ENCODE measurements around the gene BASP1. TPM values are rescaled to one million over a fixed set of nuclear protein-coding genes. Genes with fewer than 3 reads are reported as not detected.

Gene BASP1
- polyA plus RNA-seq, 4 donors: 0.67 to 9.5 (median 6.9) TPM

DNA sequence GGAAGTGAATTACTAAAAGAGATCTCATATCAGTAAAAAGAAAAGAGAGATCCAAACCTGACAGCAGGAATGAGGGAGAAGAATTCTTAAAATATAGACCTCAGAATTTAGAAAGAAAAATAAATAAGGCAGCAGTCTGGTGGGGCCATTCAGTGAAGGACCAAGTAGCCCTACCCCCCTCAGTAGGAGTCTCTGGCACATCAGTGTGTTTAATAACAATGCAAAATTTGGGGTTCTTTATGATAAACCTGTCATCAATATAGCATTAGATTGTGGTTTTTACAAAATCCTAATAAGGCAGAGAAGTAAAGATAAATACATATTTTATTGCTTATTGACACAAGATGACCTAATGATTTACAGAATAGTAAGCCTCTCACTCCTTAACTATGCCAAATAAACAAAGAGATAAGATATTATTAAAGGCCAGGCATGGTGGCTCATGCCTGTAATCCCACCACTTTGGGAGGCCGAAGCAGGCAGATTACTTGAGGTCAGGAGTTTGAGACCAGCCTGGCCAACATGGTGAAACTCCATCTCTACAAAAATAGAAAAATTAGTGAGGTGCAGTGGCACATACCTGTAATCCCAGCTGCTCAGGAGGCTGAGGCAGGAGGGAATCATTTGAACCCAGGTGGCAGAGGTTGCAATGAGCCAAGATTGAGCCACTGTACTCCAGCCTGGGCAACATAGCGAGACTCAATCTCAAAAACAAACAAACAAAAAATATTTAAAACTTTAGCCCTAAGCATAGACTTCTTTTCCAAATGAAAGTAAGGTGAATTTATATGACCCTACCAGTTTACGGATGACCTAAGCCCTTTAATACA, 108.6 kb downstream of the BASP1 start:
- Histone ChIP-seq H3K27me3 (ENCODE audit: control insufficient read depth in 3 of 3, insufficient read depth in 3 of 3, low read length in 3 of 3) (peaks cover 0 to 2% (median 0%) of the 10 kb centered on the region in 3 donors), H3K9me3 (ENCODE audit: control insufficient read depth in 2 of 2, insufficient read depth in 1 of 2, low read depth in 1 of 2, low read length in 1 of 2) (no peaks in the 10 kb centered on the region), H3K4me1 (ENCODE audit: control insufficient read depth in 3 of 3, insufficient read depth in 2 of 3, low read depth in 1 of 3, low read length in 2 of 3) (peaks cover 0 to 2% (median 0%) of the 10 kb centered on the region in 3 donors), H3K27ac (ENCODE audit: low read depth in 1 of 3, low read length in 2 of 3) (no peak overlapping the region), H3K4me3 (ENCODE audit: low read depth in 1 of 3, low read length in 3 of 3) (no peak overlapping the region), H3K36me3 (ENCODE audit: control insufficient read depth in 3 of 3, insufficient read depth in 2 of 3, low read depth in 1 of 3, low read length in 3 of 3) (no peaks in the 10 kb centered on the region)
- WGBS, 3 donors: 19 to 69% (median 35%) methylated on average over 3 of the region's 3 CpGs
- FAIRE-seq: no peak
- no peak for DNase-seq

All from small intestine (tissue), 7 donors.